K562 (cell line): Measurements from ENCODE around the gene ATP9B.

Experiments used
- SPI1 ChIP-seq: IDR thresholded peaks from 2 replicates; pipeline ENCODE4 v1.6.1; 2011; ENCODE audit warnings: low read depth, low read length, control low read depth, borderline replicate concordance
- ZNF274 ChIP-seq: IDR thresholded peaks from 2 replicates; pipeline ENCODE4 v1.6.1; 2011; ENCODE audit warnings: low read depth, mild to moderate bottlenecking, low read length, moderate library complexity, borderline replicate concordance
- TF ChIP-seq, protein P1 (sequence below), 3 experiments: IDR thresholded peaks in 2 of 3; conservative IDR thresholded peaks in 1 of 3; 2 replicates each; pipeline ENCODE4 v1.5.1; 2011 to 2012; ENCODE audit warnings: low read length in 3 of 3, mild to moderate bottlenecking in 3 of 3, control low read depth in 2 of 3, improper control_type of control experiment in 1 of 3, inconsistent platforms in 1 of 3, low read depth in 1 of 3, mixed read lengths in 1 of 3, moderate library complexity in 1 of 3; ENCODE audit not compliant: insufficient read depth in 2 of 3

DNA sequence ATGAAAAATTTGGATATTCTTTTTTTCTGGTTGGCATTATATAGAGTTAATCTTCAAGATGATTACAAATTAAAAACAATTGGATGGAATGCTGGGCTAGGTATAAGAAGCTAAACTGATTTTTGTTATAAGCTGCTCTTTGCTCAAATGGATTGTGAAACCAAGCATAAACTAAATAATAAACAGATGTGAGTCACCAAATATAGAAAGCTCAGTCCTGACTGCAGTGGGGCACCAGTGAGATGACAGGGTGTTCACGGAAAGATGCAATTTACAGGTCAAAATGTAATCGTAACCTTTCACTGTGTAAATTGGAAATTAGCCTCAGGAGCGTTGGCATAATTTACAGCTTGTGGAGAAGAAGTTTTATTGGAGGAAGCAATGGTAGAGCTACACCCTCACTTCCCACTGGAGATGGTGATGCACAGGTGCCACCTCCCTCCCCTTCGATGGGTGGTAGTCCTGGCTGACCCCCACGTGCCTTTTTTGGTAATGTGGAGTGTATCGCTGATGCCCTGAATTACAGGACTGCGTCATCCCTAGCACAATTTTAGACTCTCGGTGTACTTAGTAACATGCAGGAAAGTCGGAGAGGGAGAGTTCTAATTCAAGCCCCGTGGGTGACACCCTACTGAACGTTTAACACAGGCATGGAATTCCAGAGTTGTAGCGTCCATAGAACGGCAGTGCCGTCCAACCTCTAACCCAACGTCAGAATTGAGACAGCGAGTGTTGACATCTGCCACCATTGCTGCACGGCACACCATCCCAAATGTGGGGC, 252.6 kb downstream of the ATP9B start:
- no peak for TF ChIP-seq ZNF274
- no peak for TF ChIP-seq SPI1
- TF ChIP-seq, protein P1, sequence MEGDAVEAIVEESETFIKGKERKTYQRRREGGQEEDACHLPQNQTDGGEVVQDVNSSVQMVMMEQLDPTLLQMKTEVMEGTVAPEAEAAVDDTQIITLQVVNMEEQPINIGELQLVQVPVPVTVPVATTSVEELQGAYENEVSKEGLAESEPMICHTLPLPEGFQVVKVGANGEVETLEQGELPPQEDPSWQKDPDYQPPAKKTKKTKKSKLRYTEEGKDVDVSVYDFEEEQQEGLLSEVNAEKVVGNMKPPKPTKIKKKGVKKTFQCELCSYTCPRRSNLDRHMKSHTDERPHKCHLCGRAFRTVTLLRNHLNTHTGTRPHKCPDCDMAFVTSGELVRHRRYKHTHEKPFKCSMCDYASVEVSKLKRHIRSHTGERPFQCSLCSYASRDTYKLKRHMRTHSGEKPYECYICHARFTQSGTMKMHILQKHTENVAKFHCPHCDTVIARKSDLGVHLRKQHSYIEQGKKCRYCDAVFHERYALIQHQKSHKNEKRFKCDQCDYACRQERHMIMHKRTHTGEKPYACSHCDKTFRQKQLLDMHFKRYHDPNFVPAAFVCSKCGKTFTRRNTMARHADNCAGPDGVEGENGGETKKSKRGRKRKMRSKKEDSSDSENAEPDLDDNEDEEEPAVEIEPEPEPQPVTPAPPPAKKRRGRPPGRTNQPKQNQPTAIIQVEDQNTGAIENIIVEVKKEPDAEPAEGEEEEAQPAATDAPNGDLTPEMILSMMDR (IDR thresholded peaks at IDR 0.05 in 2 of 3, conservative IDR thresholded peaks at IDR 0.05 in 1 of 3; ENCODE audit: insufficient read depth in 2 of 3, low read depth in 1 of 3, low read length in 3 of 3): no peak
